Panc1 (cell line): ENCODE data around the gene OSBPL1A. TPM values are rescaled to one million over a fixed set of nuclear protein-coding genes. Genes with fewer than 3 reads are reported as not detected.

Experiments used
- ATAC-seq: fragments of 200-7000 bp; cut with Tn5 transposase; 2 replicates; pipeline ENCODE4 v1.9.1; 2020; ENCODE audit warnings: mild to moderate bottlenecking, moderate library complexity
- BruUV-seq: library from RNA; stranded (reverse); fragments of 400-500 nt; replicated peaks from 2 replicates; lab custom pipeline; 2021; lab: Mats Ljungman, UMichigan
- CTCF ChIA-PET: fragments of 300-600 bp; sonication (Branson Sonifier 250); formaldehyde crosslinking; loops from one replicate; lab custom pipeline; 2022; ENCODE audit warnings: antibody characterized with exemption; lab: Charles Lee
- POLR2A ChIA-PET: fragments of 300-600 bp; sonication (Branson Sonifier 250); formaldehyde crosslinking; loops from one replicate; lab custom pipeline; 2022; ENCODE audit warnings: antibody characterized with exemption; lab: Charles Lee
- DNase-seq: peaks from one replicate; pipeline ENCODE4 v3.0.0-alpha.2; 2010; ENCODE audit warnings: low read depth, low spot score
- H3K27ac ChIP-seq: 2 replicates; pipeline ENCODE4 v1.5.1; 2011; ENCODE audit warnings: mild to moderate bottlenecking, low read length, inconsistent platforms
- H3K27me3 ChIP-seq: fragments of 200-500 bp; sonication (Bioruptor generic); 2 replicates; pipeline ENCODE4 v1.6.0; 2014; ENCODE audit warnings: low read length, inconsistent platforms; ENCODE audit not compliant: control insufficient read depth, insufficient read depth
- H3K36me3 ChIP-seq: fragments of 200-500 bp; sonication (Bioruptor generic); 2 replicates; pipeline ENCODE4 v1.5.1; 2014; ENCODE audit warnings: inconsistent platforms, mild to moderate bottlenecking, low read length, moderate library complexity; ENCODE audit not compliant: control insufficient read depth, insufficient read depth
- H3K4me1 ChIP-seq: 2 replicates; pipeline ENCODE4 v1.5.1; 2011; ENCODE audit warnings: inconsistent platforms, mild to moderate bottlenecking, low read length, moderate library complexity; ENCODE audit not compliant: control insufficient read depth, insufficient read depth
- H3K4me3 ChIP-seq, 2 experiments: 2 replicates each; pipeline ENCODE4 v1.5.1; 2011 to 2012; ENCODE audit warnings: low read depth in 2 of 2, low read length in 2 of 2, mild to moderate bottlenecking in 2 of 2, inconsistent platforms in 1 of 2, moderate library complexity in 1 of 2
- H3K9me3 ChIP-seq: fragments of 200-500 bp; sonication (Bioruptor generic); 2 replicates; pipeline ENCODE4 v1.5.1; 2014; ENCODE audit warnings: low read depth, mild to moderate bottlenecking, inconsistent platforms, low read length, moderate library complexity; ENCODE audit not compliant: control insufficient read depth, insufficient read depth
- POLR2AphosphoS5 ChIP-seq: IDR thresholded peaks from 2 replicates; pipeline ENCODE4 v1.6.1; 2012; ENCODE audit warnings: mild to moderate bottlenecking, low read depth, low read length, moderate library complexity
- REST ChIP-seq, 2 experiments: IDR thresholded peaks; 2 replicates each; pipeline ENCODE4 v1.6.1; 2011 to 2012; ENCODE audit warnings: low read depth in 2 of 2, control low read depth in 1 of 2, low read length in 1 of 2, mild to moderate bottlenecking in 1 of 2, moderate library complexity in 1 of 2; ENCODE audit not compliant: insufficient read depth in 1 of 2
- SIN3A ChIP-seq: IDR thresholded peaks from 2 replicates; pipeline ENCODE4 v1.6.1; 2012; ENCODE audit warnings: low read depth, mild to moderate bottlenecking, low read length, moderate library complexity, borderline replicate concordance; ENCODE audit not compliant: insufficient read depth
- TCF7L2 ChIP-seq: IDR thresholded peaks from 2 replicates; pipeline ENCODE4 v1.6.1; 2011; ENCODE audit warnings: mild to moderate bottlenecking, low read depth, low read length, inconsistent platforms
- in situ Hi-C: cut with HindIII; loops from 2 replicates; pipeline ENCODE4 v1.10.0; 2016; ENCODE audit warnings: low sequenced_read_pairs, low pct_unique_long_range_greater_than_20kb
- intact Hi-C: fragments of 100-400 bp; cut with micrococcal nuclease; formaldehyde crosslinking; loops from one replicate; pipeline ENCODE4 v1.10.0; 2022; ENCODE audit not compliant: unreplicated experiment
- total RNA-seq: library from RNA; stranded (reverse); gene quantifications from one replicate; pipeline ENCODE4 v1.2.1, GENCODE V29; 2021; ENCODE audit not compliant: unreplicated experiment
- TF ChIP-seq, protein P1 (sequence below): fragments of 450-650 bp; IDR thresholded peaks from 2 replicates; pipeline ENCODE4 v1.5.1; 2017; ENCODE audit warnings: mild to moderate bottlenecking

The OSBPL1A gene
- total RNA-seq, 1 experiment from 2014 or later: 50.5 TPM

DNA sequence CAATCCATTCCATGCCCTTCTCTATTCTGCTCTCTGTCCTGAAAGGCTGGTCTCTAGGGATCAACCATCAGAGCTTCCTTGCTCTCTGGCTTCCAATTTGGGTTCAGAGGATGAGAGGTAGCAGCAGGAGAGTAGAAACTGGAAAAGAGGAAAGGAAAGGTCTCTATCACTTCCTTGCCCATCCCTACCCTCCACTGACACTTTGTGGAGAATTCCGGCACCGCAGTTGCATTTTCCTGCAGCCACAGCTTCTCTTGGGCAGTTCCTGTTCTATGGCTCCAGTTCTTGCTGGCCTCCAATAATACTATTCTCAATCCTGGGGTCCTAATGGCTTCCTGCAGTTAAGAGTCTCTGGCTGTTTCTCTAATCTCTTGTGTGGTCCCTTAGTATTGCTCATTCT lies 15.5 kb upstream of the OSBPL1A start:
- ATAC-seq: no peak
- no peaks in the 10 kb centered on the region for H3K4me1 ChIP-seq
- H3K27ac ChIP-seq: no peak overlapping the region
- H3K9me3 ChIP-seq: no peaks in the 10 kb centered on the region
- TF ChIP-seq, protein P1, sequence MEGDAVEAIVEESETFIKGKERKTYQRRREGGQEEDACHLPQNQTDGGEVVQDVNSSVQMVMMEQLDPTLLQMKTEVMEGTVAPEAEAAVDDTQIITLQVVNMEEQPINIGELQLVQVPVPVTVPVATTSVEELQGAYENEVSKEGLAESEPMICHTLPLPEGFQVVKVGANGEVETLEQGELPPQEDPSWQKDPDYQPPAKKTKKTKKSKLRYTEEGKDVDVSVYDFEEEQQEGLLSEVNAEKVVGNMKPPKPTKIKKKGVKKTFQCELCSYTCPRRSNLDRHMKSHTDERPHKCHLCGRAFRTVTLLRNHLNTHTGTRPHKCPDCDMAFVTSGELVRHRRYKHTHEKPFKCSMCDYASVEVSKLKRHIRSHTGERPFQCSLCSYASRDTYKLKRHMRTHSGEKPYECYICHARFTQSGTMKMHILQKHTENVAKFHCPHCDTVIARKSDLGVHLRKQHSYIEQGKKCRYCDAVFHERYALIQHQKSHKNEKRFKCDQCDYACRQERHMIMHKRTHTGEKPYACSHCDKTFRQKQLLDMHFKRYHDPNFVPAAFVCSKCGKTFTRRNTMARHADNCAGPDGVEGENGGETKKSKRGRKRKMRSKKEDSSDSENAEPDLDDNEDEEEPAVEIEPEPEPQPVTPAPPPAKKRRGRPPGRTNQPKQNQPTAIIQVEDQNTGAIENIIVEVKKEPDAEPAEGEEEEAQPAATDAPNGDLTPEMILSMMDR: peak; percentile 55
- TF ChIP-seq TCF7L2: no peak
- intact Hi-C loops (no loop called here), in situ Hi-C loops (no loop called here)
- BruUV-seq: no TSS peak
- H3K4me3 ChIP-seq: no peak overlapping the region
- no peaks in the 10 kb centered on the region; the same call in 1 of the 2 replicates for H3K27me3 ChIP-seq
- DNase-seq: no peak
- ChIA-PET POLR2A (interaction anchor here (0.8 kb wide), 1 partner anchor 908 kb away, joined by 7 read pairs; no protein-coding TSS in a partner anchor), CTCF (interaction anchor here (0.7 to 1.0 kb wide), 2 partner anchors 76 to 236 kb away, joined by 3 read pairs; no protein-coding TSS in a partner anchor)
- no peaks in the 10 kb centered on the region for H3K36me3 ChIP-seq

DNA sequence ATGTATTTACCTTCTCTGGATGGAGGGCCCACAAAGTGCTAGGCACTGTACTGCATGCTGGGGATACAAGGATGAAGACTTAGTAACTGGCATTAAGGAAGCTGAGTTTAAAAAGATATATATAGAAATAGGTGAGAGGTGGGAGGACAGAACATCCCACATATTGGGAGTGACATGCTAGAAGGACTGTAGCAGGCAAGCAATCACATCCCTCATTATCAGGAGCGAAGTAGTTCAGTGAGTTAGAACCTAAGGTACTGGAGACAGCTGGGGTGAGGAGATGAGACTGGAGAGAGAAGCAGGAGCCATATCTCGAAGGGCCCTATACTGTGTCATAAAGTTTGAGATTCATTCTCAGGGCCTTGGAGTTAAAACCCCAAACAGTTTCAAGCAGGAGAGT lies 10.9 kb upstream of the OSBPL1A start:
- no peak for TF ChIP-seq POLR2AphosphoS5
- TF ChIP-seq, protein P1: no peak
- no peak for TF ChIP-seq SIN3A
- no peak for TF ChIP-seq TCF7L2
- no peak for TF ChIP-seq REST (IDR thresholded peaks at IDR 0.05; ENCODE audit: insufficient read depth in 1 of 2, low read depth in 2 of 2, low read length in 1 of 2)
- no TSS peak for BruUV-seq
- Histone ChIP-seq H3K9me3 (no peaks in the 10 kb centered on the region), H3K4me1 (no peaks in the 10 kb centered on the region), H3K27ac (no peak overlapping the region), H3K36me3 (no peaks in the 10 kb centered on the region), H3K4me3 (no peak overlapping the region), H3K27me3 (no peaks in the 10 kb centered on the region)
- POLR2A ChIA-PET: no interaction called here
- intact Hi-C loops (no loop called here), in situ Hi-C loops (no loop called here)
- DNase-seq (no peak), ATAC-seq (no peak)
- CTCF ChIA-PET: no interaction called here
